GM12875 (cell line): ENCODE measurements around the gene UHRF1.
"Not testable (repeated sequence)": the region's sequence is repeated elsewhere in the genome, so short reads cannot be mapped to it uniquely, and the experiment has no call there.

Source experiments
- H3K4me3 ChIP-seq: one replicate; pipeline ENCODE4 v1.5.1; 2011; ENCODE audit warnings: low read depth, low read length, control low read depth
- TF ChIP-seq, protein P1 (sequence below): IDR thresholded peaks from 2 replicates; pipeline ENCODE4 v1.5.1; 2011; ENCODE audit warnings: low read depth, mild to moderate bottlenecking, control low read depth, inconsistent platforms, low read length, moderate library complexity, borderline replicate concordance; ENCODE audit not compliant: insufficient read depth

The UHRF1 gene

DNA sequence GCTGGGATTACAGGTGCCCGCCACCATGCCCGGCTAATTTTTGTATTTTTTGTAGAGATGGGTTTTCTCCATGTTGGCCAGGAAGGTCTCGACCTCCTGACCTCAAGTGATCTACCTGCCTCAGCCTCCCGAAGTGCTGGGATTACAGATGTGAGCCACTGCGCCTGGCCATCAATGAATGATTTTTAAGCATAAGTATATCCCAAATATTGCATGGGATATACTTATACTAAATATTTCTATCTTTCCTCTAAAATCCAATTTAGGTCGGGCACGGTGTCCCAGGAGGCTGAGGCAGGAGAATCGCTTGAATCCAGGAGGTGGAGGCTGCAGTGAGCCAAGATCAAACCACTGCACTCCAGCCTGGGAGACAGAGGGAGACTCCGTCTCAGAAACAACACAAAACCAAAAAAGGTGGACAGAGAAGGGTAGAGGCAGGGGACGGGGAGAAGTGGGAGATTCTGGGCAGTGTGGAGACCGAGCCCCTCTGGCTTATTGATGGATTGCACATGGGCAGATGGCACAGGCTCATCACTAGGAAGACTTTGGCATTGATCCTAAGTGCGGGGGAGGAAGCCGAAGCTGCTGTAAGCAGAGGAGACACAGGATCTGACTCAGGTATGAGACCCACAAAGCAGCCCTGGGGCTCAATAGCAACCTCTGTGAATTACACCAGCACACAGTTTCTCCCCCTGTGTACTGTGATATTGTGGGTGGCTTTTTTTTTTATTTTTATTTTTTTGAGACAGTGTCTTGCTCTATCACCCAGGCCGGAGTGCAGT lies 20.1 kb upstream of the UHRF1 start:
- TF ChIP-seq, protein P1, sequence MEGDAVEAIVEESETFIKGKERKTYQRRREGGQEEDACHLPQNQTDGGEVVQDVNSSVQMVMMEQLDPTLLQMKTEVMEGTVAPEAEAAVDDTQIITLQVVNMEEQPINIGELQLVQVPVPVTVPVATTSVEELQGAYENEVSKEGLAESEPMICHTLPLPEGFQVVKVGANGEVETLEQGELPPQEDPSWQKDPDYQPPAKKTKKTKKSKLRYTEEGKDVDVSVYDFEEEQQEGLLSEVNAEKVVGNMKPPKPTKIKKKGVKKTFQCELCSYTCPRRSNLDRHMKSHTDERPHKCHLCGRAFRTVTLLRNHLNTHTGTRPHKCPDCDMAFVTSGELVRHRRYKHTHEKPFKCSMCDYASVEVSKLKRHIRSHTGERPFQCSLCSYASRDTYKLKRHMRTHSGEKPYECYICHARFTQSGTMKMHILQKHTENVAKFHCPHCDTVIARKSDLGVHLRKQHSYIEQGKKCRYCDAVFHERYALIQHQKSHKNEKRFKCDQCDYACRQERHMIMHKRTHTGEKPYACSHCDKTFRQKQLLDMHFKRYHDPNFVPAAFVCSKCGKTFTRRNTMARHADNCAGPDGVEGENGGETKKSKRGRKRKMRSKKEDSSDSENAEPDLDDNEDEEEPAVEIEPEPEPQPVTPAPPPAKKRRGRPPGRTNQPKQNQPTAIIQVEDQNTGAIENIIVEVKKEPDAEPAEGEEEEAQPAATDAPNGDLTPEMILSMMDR, result no peak
- no peak overlapping the region for H3K4me3 ChIP-seq

DNA sequence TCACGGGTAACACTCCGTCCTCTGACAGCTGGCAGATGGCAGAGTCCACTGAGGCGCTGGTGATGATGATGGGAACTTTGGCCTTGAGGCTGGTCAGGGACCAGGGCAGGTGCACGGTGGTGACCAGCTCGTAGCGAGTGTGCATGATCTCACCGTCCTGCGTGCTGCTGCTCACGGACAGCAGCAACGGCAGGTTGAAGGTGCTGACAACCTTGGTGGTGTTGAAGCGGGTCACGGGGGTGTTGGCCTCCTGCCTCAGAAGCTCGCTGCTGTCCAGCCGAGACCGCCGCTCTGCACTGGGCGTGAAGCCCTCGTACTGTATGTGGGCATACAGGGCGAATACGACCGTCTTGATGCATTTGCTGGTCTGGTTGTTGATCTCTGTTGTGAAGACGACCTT lies 18.2 kb upstream of the UHRF1 start:
- TF ChIP-seq, protein P1, result no peak

DNA sequence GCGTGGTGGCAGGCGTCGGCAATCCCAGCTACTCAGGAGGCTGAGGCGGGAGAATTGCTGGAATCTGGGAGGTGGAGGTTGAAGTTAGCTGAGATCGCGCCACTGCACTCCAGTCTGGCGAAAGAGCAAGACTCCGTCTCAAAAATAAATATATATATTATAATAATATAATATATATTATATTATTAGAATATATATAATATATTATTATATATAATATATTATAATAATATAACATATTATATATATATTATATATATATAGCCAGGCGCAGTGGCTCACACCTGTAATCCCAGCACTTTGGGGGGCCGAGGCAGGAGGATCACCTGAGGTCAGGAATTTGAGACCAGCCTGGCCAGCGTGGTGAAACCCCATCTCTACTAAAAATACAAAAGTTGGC lies 16.3 kb upstream of the UHRF1 start:
- not testable (repeated sequence) for H3K4me3 ChIP-seq

More for the DNA sequence above, 18.2 kb upstream of the UHRF1 start:
- no peak overlapping the region for H3K4me3 ChIP-seq

- H3K4me3 ChIP-seq, result no peak overlapping the region
Measured at GRCh38 chr19:4896372-4896771, 12.9 kb upstream of the UHRF1 start.

GRCh38 chr19:4897146-4897545 lies 12.2 kb upstream of the UHRF1 start:
- no peak overlapping the region for H3K4me3 ChIP-seq
- TF ChIP-seq, protein P1, result no peak

More at GRCh38 chr19:4896372-4896771, 12.9 kb upstream of the UHRF1 start:
- TF ChIP-seq, protein P1, result no peak

- H3K4me3 ChIP-seq, result not testable (repeated sequence)
Measured at GRCh38 chr19:4900879-4901278, 8.4 kb upstream of the UHRF1 start.

GRCh38 chr19:4902796-4903195 lies 6.5 kb upstream of the UHRF1 start, which contains the start of gene ARRDC5:
ARRDC5 (minus strand) TSS chr19:4902896; CDS start chr19:4902825, 71 bp downstream.
- no peak within 1 kb of the TSS for H3K4me3 ChIP-seq
- TF ChIP-seq, protein P1, result no peak

GRCh38 chr19:4904481-4904880 lies 4.8 kb upstream of the UHRF1 start:
- no peak overlapping the region for H3K4me3 ChIP-seq
- TF ChIP-seq, protein P1, result no peak
